ENCODE data around the gene MYO1F.

- no peak for TF ChIP-seq REST (IDR thresholded peaks at IDR 0.05; ENCODE audit: insufficient replicate concordance, low read depth)
- TF ChIP-seq POLR2AphosphoS5 (IDR thresholded peaks at IDR 0.05; ENCODE audit: low read depth) = no peak
- TF ChIP-seq CTCF (IDR thresholded peaks at IDR 0.05; ENCODE audit: insufficient read depth, low read length) = no peak
- TF ChIP-seq GABPA (IDR thresholded peaks at IDR 0.05; ENCODE audit: low read depth) = no peak
Measured at GRCh38 chr19:8611877-8612806, 34.9 kb upstream of the MYO1F start.
